Lung (tissue), 12 donors: Measurements from ENCODE around the gene FLNA. TPM values are rescaled to one million over a fixed set of nuclear protein-coding genes. Genes with fewer than 3 reads are reported as not detected.
A peak's percentile ranks its signal among the peaks of the same experiment; 100 is the strongest.

Experiments
- ATAC-seq: fragments of 200-7000 bp; cut with Tn5 transposase; one replicate; pipeline ENCODE4 v1.9.1; 2020; ENCODE audit warnings: moderate number of reproducible peaks; ENCODE audit not compliant: insufficient read depth, low FRiP score
- DNase-seq, 3 donors: peaks; one replicate each; pipeline ENCODE4 v3.0.0-alpha.2; 2013 to 2017
- H3K27ac ChIP-seq, 2 donors: one replicate each; pipeline ENCODE4 v1.5.1; 2013; ENCODE audit warnings: mild to moderate bottlenecking in 2 of 2, moderate library complexity in 2 of 2, control low read depth in 1 of 2, inconsistent platforms in 1 of 2, low read depth in 1 of 2, low read length in 1 of 2
- H3K27me3 ChIP-seq, 3 donors: one replicate each; pipeline ENCODE4 v1.5.1; 2013; ENCODE audit warnings: low read length in 2 of 3; ENCODE audit not compliant: control insufficient read depth in 3 of 3, insufficient read depth in 3 of 3
- H3K36me3 ChIP-seq, 4 donors: one replicate each; pipeline ENCODE4 v1.5.1; 2013; ENCODE audit warnings: low read length in 4 of 4, mild to moderate bottlenecking in 1 of 4, moderate library complexity in 1 of 4; ENCODE audit not compliant: control insufficient read depth in 4 of 4, insufficient read depth in 4 of 4
- H3K4me1 ChIP-seq, 5 donors: one replicate each; pipeline ENCODE4 v1.5.1; 2013; ENCODE audit warnings: low read length in 5 of 5, mild to moderate bottlenecking in 2 of 5, moderate library complexity in 1 of 5; ENCODE audit not compliant: control insufficient read depth in 5 of 5, insufficient read depth in 5 of 5
- H3K4me3 ChIP-seq: one replicate; pipeline ENCODE4 v1.5.1; 2013; ENCODE audit warnings: mild to moderate bottlenecking, control low read depth, moderate library complexity
- H3K9ac ChIP-seq, 2 donors: one replicate each; pipeline ENCODE4 v1.5.1; 2013; ENCODE audit warnings: low read length in 2 of 2, control low read depth in 1 of 2; ENCODE audit not compliant: insufficient read depth in 1 of 2
- H3K9me3 ChIP-seq, 4 donors: one replicate each; pipeline ENCODE4 v1.5.1; 2013; ENCODE audit warnings: low read length in 3 of 4, mild to moderate bottlenecking in 1 of 4, moderate library complexity in 1 of 4; ENCODE audit not compliant: control insufficient read depth in 4 of 4, insufficient read depth in 3 of 4
- WGBS, 2 donors: extraction: QIAGEN DNeasy Blood & Tissue Kit; methylation state at CpG; one replicate each; pipeline ENCODE4 v1.1.7; 2013; 5-methylcytosine and 5-hydroxymethylcytosine counted together
- polyA plus RNA-seq, 2 donors: library from polyadenylated mRNA; stranded (reverse); fragments of 200-250 nt; gene quantifications; one replicate each; pipeline ENCODE4 v1.2.1, GENCODE V29; 2013
- total RNA-seq, 2 donors: library from RNA; depleted of rRNA in 1 of 2; stranded (reverse); fragments of >200 nt in 1 of 2; gene quantifications; one replicate each; pipeline ENCODE4 v1.2.1, GENCODE V29; 2014 to 2021
- TF ChIP-seq, protein P1 (sequence below): IDR thresholded peaks from 2 replicates; pipeline ENCODE4 v1.5.1; 2012; ENCODE audit warnings: mild to moderate bottlenecking; ENCODE audit errors: control extremely low read depth, extremely low read depth
- donor health status: control.
- donor health status: control.
- donor health status: Bipolar disorder and iron deficiency.
- donor health status: healthy.
- donor health status: DM: yes; HTN: yes; CAD: no.

The FLNA gene
- total and polyA plus RNA-seq, 4 donors = 602 to 1,802 (median 714) TPM

- ATAC-seq = peak; percentile 89
- WGBS, 2 donors = 0 to 39% methylated on average over 53 to 103 of the region's 103 CpGs
Measured at GRCh38 chrX:154378799-154379568, 4.5 kb upstream of the FLNA start, which contains the start of gene EMD. Gene EMD (plus strand): TSS chrX:154379295. CDS start chrX:154379485, 190 bp downstream.

GRCh38 chrX:154378059-154378798 lies 3.8 kb upstream of the FLNA start:
- DNase-seq = peak; percentile 69 to 76 (median 72)
- TF ChIP-seq, protein P1, sequence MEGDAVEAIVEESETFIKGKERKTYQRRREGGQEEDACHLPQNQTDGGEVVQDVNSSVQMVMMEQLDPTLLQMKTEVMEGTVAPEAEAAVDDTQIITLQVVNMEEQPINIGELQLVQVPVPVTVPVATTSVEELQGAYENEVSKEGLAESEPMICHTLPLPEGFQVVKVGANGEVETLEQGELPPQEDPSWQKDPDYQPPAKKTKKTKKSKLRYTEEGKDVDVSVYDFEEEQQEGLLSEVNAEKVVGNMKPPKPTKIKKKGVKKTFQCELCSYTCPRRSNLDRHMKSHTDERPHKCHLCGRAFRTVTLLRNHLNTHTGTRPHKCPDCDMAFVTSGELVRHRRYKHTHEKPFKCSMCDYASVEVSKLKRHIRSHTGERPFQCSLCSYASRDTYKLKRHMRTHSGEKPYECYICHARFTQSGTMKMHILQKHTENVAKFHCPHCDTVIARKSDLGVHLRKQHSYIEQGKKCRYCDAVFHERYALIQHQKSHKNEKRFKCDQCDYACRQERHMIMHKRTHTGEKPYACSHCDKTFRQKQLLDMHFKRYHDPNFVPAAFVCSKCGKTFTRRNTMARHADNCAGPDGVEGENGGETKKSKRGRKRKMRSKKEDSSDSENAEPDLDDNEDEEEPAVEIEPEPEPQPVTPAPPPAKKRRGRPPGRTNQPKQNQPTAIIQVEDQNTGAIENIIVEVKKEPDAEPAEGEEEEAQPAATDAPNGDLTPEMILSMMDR = no peak
- no peak for ATAC-seq
- WGBS, 2 donors = 0 to 39% methylated on average over 4 to 79 of the region's 79 CpGs
- Histone ChIP-seq H3K36me3 (peaks cover 0 to 6% (median under 1%) of the 10 kb centered on the region in 4 donors), H3K4me3 (peak overlapping the region; percentile 0), H3K9me3 (peaks cover 0 to 4% (median 0%) of the 10 kb centered on the region in 4 donors), H3K27me3 (no peaks in the 10 kb centered on the region), H3K9ac (peak overlapping the region in 1 of 2 donors; percentile 63), H3K27ac (peak overlapping the region; percentile 89 to 97), H3K4me1 (peaks cover 0 to 20% (median 2%) of the 10 kb centered on the region in 5 donors)

More at GRCh38 chrX:154378799-154379568, 4.5 kb upstream of the FLNA start, which contains the start of gene EMD:
- peak within 1 kb of the TSS; percentile 97 to 99 for H3K27ac ChIP-seq
- H3K4me3 ChIP-seq = peak within 1 kb of the TSS; percentile 68
- peak; percentile 98 for DNase-seq
- no peaks in the 10 kb centered on the region for H3K27me3 ChIP-seq
- peak within 1 kb of the TSS; percentile 77 to 86 for H3K9ac ChIP-seq
- peaks cover 0 to 6% (median under 1%) of the 10 kb centered on the region in 4 donors for H3K36me3 ChIP-seq
- TF ChIP-seq, protein P1 = no peak
- H3K4me1 ChIP-seq = peaks cover 0 to 14% (median 2%) of the 10 kb centered on the region in 5 donors
- peaks cover 0 to 4% (median 0%) of the 10 kb centered on the region in 4 donors for H3K9me3 ChIP-seq

GRCh38 chrX:154376774-154377173 lies 2.3 kb upstream of the FLNA start:
- H3K9ac ChIP-seq = no peak overlapping the region
- no peaks in the 10 kb centered on the region for H3K27me3 ChIP-seq
- TF ChIP-seq, protein P1 = no peak
- H3K4me3 ChIP-seq = no peak overlapping the region
- ATAC-seq (no peak), DNase-seq (peak in 2 of 3 donors; percentile 55 to 61)
- H3K36me3 ChIP-seq = peaks cover 0 to 6% (median under 1%) of the 10 kb centered on the region in 4 donors
- peaks cover 0 to 23% (median 7%) of the 10 kb centered on the region in 5 donors for H3K4me1 ChIP-seq
- no peak overlapping the region for H3K27ac ChIP-seq
- WGBS, 2 donors = 77 to 90% methylated on average over 2 to 3 of the region's 3 CpGs
- peaks cover 0 to 4% (median 0%) of the 10 kb centered on the region in 4 donors for H3K9me3 ChIP-seq
